Caki2 (cell line): Measurements from ENCODE around the gene PAFAH1B1. TPM values are rescaled to one million over a fixed set of nuclear protein-coding genes. Genes with fewer than 3 reads are reported as not detected.
"Not testable (repeated sequence)": the region's sequence is repeated elsewhere in the genome, so short reads cannot be mapped to it uniquely, and the experiment has no call there.

Experiments used
- DNase-seq: peaks from one replicate; pipeline ENCODE4 v3.0.0-alpha.2; 2015; ENCODE audit warnings: low read depth
- in situ Hi-C: cut with HindIII; loops from 2 replicates; pipeline ENCODE4 v1.10.0; 2016; ENCODE audit warnings: low sequenced_read_pairs, low pct_unique_long_range_greater_than_20kb, mixed read lengths
- total RNA-seq: library from RNA; depleted of rRNA; stranded (reverse); fragments of >200 nt; shearing (Covaris generic); gene quantifications from 2 replicates; pipeline ENCODE4 v1.2.3, GENCODE V29; 2014; ENCODE audit warnings: low replicate concordance

PAFAH1B1 gene
- total RNA-seq, 1 experiment from 2014 or later = 92.6 TPM

DNA sequence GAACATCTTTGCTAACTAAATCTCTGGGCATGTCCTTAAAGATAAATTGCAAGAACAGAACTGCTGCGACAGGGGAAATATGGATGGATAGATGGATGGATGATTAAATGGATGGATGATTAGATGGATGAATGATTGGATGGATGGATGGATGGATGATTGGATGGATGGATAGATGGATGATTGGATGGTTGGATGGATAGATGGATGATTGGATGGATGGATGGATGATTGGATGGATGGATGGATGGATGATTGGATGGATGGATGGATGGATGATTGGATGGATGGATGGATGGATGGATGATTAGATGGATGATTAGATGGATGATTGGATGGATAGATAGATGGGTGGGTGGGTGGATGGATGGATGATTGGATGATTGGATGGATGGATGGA, 85.8 kb downstream of the PAFAH1B1 start:
- DNase-seq, in situ Hi-C loops: not testable (repeated sequence)

DNA sequence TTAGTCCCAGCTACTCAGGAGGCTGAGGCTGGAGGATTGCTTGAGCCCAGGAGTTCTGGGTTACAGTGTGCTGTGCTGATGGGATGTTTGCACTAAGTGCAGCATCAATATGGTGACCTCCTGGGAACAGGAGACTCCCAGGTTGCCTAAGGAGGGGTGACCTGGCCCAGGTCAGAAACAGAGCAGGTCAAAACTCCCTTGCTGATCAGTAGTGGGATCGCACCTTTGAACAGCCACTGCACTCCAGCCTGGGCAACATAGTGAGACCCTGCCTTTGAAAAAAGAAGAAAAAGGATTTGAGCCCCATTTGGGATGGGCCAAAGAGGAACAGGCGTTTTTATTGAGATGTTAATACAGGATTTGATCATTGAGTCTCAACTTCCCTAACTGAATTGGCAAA, 87.5 kb downstream of the PAFAH1B1 start:
- DNase-seq = no peak
- in situ Hi-C loops = loop anchor here (10.0 kb wide), 1 partner anchor 196 kb away; no protein-coding TSS in a partner anchor

DNA sequence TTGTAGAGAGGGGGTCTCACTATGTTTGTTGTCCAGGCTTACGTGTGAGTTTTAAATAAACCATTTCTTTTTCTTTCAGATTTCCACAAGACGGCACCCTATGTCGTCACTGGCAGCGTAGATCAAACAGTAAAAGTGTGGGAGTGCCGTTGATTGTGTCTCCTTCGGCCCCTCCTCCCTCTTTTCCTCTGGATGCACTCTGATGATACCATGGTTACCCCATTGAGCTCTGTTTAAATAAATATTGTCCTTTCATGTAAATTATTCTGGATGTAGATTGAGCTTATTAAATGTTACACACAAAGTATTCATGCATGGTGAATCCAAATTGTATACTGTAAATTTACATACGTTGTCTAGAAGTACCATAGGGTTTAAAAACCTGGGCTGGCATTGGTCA, 88.2 kb downstream of the PAFAH1B1 start:
- no peak for DNase-seq
- in situ Hi-C loops = loop anchor here (10.0 kb wide), 1 partner anchor 197 kb away; no protein-coding TSS in a partner anchor

DNA sequence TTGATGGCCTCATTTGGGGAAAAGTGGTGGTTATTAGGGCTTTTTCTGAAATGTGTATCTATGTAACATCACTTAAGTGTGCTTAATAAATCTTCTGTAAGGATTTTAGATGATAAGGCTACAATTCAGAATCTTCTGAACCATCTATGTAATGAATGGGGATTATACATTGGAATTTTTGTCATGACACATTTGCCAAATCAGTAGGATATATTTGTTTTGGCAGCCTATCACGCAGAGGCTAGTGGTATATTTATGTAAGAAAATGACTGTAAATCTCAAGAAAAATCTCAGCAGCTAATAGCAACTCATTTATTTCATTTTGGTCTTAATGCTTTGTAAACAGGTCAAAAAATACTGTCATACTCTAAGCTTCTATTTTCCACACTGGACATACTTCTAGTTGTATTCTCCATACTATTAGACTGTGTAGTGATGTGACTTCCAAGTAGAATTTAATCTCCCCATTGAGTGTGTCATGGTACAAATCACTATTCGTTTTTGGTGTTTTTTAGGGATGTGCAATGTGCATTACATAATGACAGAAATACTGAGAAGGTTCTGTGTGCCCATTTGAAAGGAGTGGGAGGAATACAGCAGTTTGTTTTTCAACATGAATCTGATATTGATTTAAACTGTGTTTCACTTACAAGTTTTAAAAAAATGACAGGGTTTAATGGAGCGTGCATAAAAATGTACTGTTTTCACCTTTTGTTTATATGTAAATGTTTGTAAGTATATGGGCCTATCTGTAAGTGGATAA, 88.9 kb downstream of the PAFAH1B1 start:
- no peak for DNase-seq
- in situ Hi-C loops = loop anchor here (10.0 kb wide), 1 partner anchor 198 kb away; no protein-coding TSS in a partner anchor

DNA sequence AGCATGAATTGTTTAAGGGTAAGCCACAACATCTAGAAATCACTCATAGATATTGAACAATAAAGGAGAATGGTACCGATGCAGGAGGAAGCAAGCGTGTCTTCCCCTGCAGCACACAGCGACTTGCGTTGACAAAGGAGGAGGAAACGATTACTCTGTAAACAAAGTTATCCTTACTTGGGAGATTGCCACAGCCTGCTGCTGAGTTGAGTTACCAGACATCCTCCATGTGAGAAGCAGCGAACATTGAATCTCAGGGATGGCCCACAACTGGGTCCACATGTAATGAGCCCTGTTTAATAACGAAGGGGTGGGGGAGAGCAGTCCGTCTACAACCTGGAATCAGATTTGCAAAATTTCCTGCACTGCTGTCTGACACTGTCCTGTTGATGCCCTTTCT, 90.5 kb downstream of the PAFAH1B1 start:
- in situ Hi-C loops = loop anchor here (10.0 kb wide), 1 partner anchor 199 kb away; no protein-coding TSS in a partner anchor
- DNase-seq = no peak

DNA sequence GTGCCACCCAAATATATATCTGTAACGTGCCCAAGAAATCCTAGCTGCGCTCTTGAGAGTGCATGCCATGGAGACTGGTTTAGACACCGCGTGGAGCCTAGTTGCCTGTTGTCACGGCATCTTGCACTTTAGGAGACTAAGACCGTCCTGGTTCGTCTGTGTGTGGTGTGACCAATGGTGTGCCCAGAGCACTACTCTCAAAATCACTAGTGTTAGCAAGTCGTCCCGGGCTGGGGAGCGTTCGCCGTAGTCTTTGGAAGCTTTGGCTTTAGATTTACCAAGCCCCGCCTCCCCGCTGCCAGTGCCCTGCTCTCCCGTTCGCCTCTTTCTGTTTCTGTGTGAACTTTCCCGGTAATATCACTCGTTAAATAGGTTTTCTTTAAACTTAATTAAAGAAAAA, 91.1 kb downstream of the PAFAH1B1 start:
- in situ Hi-C loops = loop anchor here (10.0 kb wide), 1 partner anchor 200 kb away; no protein-coding TSS in a partner anchor
- no peak for DNase-seq

DNA sequence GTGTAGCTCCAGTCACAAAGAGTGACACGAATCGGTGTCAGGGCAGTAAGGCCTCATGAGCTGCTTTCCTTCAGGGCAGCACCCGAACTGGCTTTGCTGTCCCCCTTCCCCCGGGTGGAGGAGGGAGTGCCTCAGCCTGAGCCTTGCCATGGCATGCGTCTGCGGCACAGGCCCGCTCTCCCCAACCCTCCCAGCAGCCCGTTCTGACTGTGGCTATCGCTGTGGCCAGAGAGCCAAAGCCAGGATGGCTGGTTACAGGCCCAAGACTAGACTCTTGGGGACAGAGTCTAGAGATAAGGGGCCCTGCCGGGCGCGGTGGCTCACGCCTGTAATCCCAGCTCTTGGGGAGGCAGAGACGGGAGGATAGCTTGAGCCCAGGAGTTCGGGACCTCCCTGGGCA, 92.2 kb downstream of the PAFAH1B1 start:
- no peak for DNase-seq
- in situ Hi-C loops = loop anchor here (10.0 kb wide), 1 partner anchor 201 kb away; no protein-coding TSS in a partner anchor

DNA sequence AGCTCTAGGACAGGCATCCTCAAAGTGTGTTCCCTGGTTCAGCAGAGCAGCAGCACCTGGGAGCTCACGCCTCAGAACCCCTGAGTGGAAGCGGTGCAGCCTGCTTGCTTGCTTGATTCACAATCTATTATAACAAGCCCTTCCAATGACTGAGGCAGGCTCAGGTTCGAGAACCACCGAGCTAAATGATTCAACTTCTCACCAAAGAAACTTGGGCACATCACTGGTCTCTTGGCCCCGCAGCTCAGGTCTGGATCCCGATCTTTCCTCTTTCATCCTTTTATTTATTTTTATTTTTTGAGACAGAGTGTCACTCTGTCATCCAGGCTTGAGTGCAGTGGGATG, 93.6 kb downstream of the PAFAH1B1 start:
- DNase-seq = no peak
- in situ Hi-C loops = loop anchor here (10.0 kb wide), 1 partner anchor 202 kb away; no protein-coding TSS in a partner anchor

DNA sequence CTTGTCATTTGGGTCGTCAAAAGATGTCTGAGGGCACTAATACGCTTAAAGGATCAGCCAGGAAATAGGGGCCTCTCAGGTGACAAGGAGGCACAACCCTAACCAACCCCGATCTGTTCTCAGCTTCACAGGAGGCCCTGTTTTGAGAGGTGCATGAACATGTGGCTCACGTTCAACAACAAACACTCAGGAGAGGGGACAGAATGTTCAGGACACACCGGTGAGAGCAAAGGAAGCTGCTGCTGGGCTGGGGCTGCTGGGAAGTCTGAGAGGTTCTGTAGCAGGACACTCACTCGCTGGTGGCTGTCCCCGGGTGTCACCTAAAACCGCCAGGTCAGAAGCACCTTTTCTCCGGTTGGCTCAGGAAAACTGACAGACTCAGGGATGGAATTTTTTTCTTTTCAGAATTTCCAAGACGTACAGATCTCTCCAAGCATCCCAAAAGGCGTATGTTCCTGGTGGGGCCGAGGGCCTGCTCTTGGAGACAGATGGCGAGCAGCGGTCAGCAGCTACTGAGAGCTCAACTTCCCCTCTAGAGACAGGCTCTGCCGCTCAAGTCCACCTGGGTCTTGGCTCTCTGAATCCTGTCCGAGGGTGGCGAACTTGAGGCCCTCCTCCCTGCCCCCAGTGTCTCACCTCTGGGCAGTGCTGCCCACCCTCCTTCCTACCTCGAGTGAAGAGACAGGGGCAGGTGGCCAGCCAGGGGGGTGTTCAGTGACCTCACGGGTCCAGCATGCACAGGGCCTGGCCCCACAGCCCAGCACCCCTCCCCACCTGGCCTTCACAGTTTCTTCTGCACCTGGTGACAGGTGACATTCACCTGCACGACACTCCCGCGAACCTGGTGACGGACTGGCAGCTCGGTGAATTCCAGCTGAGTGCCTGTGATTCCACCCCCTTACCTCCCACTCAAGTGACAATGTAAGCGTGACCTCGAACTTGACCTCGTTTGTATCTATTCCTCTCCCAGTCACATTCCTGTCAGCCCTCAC, 95.2 kb downstream of the PAFAH1B1 start:
- no peak for DNase-seq
- in situ Hi-C loops = loop anchor here (10.0 kb wide), 1 partner anchor 204 kb away; no protein-coding TSS in a partner anchor

DNA sequence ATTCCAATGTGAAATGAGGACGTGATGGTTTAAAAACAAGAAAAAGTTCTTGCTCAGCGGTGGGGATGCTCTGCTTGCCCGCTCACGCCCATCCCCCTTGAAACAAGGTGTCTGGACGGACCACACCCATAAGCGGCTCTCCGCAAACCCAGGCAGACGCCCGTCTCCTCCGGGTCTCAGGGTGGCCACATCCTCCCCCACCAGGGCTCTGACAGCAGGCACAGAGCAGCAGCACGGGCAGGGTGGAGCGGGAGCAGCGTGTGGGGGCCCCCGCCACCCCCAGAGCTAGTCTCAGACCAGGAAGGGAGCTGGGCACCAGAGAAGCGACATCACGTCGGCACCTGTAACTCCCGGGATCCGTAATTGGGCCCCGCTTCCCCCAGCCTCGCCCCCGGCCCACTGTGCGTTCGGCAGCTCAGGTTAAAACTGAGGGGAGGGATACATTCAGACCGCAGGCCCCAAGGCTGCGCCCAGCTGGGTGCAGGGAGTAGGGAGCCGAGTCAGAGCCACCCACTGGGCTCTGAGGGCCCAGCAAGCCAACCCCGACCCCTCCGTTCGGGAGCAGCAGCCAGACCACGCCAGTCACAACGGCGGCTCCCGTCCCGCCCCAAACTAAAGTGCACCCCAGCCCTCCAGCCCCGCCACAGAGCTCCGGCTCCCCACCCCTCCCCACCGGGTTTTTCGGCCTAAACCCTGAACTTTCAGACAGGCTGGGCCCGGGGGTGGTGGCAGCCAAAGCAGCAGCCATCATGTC, 96.1 kb downstream of the PAFAH1B1 start:
- in situ Hi-C loops = loop anchor here (10.0 kb wide), 1 partner anchor 205 kb away; no protein-coding TSS in a partner anchor
- no peak for DNase-seq

DNA sequence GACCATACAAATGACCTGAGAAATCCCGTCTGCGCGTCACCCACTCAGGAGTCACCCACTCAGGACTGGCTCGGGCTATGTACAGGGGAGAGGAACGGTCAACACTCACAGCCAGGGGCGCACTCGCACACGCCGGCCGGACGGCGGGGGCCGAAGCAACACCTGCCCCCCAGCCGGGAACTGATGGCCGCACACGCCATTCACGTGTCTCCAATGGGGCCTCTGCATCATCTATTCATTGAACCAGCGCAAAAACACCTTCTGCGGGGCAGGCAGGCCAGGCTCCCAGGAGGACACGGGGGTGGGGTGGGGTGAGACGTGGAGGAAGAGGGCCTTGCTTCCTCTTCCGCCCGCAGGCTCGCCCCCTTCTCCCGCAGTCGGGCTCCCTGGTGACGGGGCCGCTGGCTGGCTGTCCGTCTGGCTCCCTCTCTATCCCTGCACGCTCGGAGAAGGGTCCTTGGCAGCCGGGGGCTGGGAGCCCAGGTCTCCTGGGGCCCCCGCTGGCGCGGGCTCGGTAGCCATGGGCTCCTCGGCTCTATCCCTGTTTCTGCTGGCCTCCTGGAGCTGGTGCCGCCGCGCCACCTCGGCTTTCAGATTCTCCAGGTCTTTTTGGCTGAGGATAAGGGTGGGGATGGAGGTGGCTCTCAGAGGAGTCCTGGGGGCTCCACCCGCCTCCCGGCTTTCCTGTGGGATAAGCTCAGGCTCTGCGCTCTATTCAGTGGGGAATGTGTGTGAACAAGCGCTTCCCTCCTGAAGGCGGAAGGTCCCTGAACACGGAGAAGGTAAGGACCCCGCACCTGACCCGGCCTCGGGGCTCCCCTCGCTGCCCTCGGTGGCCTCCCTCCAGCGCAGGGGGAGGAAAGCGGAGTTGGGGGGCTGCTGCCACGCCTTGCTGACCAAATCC, 97.0 kb downstream of the PAFAH1B1 start:
- DNase-seq = no peak
- in situ Hi-C loops = no loop called here

DNA sequence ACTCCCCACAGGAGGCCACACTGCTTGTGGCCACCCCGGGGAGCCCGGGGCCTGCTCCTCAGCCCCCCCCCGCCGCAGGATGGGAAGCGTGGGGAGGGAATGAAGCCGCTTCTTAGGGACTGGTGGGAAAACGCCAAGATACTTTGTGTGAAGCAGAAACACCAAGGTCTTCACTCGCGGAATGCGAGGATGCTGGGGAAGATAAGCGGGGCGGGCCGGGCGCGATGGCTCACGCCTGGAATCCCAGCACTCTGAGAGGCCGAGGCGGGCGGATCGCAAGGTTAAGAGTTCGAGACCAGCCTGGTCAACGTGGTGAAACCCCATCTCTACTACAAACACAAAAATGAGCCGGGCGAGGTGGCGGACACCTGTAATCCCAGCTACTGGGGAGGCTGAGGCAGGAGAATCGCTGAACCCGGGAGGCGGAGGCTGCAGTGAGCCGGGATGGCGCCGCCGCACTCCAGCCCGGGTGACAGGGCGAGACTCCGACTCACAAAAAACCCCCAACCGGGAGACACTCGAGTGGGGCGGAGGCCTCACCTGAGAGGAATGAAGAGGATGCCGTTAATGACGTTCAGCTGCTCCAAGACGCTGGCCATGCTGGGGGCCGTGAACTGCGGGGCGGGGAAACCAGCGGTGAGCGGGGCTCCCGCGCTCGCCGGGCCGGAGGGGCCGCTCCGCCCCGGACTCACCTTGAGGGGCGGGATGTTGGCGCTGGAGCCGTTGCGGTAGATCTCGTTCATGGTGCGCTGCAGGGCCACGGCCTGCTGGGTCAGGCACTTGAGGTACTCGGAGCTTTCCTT, 97.8 kb downstream of the PAFAH1B1 start:
- no peak for DNase-seq
- in situ Hi-C loops = no loop called here

DNA sequence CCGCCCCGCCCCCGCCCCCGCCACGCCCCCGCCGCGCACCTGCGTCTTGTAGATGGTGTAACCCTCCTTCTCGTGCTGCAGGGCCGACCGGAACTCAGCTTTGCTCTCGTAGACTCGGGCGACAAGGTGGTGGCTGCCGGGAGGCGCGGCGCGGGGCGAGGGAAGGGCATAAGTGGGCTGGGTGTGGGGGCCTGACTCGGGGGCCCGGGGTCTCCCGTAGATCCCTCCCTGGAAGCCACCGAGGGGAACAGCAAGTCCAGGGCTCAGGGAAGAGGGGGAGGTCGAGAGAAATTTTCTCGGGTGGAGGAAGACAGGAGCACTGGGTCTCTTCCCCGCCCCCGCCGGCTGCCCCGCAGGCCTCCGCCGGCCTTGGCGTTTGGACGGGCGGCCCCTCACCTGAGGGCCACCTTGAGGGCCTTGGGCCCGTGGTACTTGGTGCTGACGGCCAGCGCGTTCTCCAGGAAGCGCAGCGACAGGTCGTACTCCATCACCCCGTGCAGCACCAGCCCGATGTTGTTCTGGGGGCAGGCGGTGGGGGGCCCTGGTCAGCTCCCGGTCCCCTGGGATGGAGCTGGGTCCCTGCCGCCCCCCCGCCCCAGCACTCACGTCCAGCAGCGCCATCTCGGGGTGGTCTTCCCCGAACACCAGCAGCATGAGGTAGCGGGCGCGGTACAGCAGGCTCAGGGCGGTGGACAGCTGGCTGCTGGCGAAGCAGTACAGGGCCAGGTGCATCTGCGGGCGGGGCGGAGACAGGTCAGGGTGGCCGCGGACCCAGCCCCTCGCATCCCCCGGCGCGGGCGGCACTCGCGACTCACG, 98.7 kb downstream of the PAFAH1B1 start:
- DNase-seq = no peak
- in situ Hi-C loops = no loop called here

DNA sequence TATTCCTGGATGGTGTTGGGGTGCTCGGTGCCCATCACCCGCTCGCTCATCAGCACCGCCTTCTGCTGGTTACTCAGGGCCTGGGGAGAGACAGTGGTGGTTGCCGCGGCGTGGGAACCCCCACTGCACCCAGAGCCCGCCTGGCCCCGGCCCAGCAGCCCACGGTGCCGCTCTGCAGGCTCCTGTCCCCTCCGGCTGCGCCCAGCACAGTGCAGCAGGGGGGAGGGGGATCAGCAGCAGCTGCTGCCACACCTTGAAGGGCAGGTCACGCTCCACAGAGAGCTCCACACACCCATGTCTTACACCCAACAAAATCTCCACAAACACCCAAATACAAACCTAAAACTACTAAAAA, 99.3 kb downstream of the PAFAH1B1 start:
- in situ Hi-C loops = no loop called here
- no peak for DNase-seq

DNA sequence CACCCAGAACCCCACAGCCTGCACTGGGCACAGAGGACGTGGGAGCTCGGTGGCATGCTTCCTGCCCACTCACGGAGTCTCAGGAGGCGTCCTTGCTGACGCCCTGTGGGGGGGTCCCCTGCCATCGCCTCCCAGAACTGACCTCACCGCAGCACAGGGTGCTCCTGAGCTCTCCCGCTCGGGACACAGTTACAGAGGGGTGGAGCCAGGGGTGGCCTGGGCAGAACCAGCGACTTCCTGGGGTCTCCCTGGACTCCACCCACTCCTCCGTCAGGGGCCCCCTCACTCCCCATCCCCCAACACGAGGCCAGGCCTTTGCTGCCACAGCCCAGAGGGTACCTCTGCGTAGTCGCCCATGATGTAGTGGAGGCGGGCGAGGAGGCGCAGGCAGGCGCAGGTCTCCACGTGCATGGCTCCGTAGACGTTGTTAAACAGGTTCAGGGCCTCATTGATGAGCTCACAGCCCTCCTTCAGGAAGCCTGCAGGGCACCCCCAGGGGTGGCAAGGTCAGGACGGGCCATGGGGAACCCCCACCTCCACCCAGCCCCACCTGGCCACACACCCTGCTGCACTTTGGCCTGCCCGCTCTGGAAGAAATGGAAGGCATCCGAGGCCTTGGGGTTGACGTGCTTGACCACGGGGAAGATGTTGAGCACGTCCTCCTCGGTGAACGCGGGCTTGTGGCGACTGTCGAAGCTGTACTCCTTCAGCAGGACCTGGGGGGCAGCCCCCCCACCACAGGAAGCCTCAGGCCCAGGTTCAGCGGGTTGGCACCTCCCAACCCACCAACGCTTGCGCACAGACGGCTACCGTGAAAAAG, 100.3 kb downstream of the PAFAH1B1 start:
- in situ Hi-C loops = no loop called here
- DNase-seq = no peak
